Fibroblast of mammary gland (primary cell): ENCODE data around the gene IL12RB2.

Source experiments
- DNase-seq: peaks from one replicate; pipeline ENCODE4 v3.0.0-alpha.2; 2010; ENCODE audit warnings: low read depth
- H3K4me3 ChIP-seq: 2 replicates; pipeline ENCODE4 v1.5.1; 2011; ENCODE audit warnings: low read depth, mild to moderate bottlenecking, low read length, moderate library complexity; ENCODE audit not compliant: control insufficient read depth
- CTCF ChIP-seq: conservative IDR thresholded peaks from 2 replicates; pipeline ENCODE4 v1.5.1; 2011; ENCODE audit warnings: low read depth, low read length, inconsistent platforms; ENCODE audit not compliant: control insufficient read depth, insufficient read depth

IL12RB2 gene

GRCh38 chr1:67382292-67382691, 74.6 kb downstream of the IL12RB2 start:
- H3K4me3 ChIP-seq, result no peak overlapping the region
- TF ChIP-seq CTCF, result no peak
- DNase-seq, result peak; percentile 57

GRCh38 chr1:67383999-67384638, 76.4 kb downstream of the IL12RB2 start:
- DNase-seq, result no peak
- TF ChIP-seq CTCF, result no peak

GRCh38 chr1:67390041-67390887, 82.6 kb downstream of the IL12RB2 start:
- no peak for TF ChIP-seq CTCF
- DNase-seq, result peak; percentile 38
- H3K4me3 ChIP-seq, result no peak overlapping the region

More at GRCh38 chr1:67383999-67384638, 76.4 kb downstream of the IL12RB2 start:
- H3K4me3 ChIP-seq, result no peak overlapping the region

GRCh38 chr1:67393240-67393639, 85.6 kb downstream of the IL12RB2 start:
- no peak for TF ChIP-seq CTCF
- H3K4me3 ChIP-seq, result no peak overlapping the region
- DNase-seq, result no peak

GRCh38 chr1:67393737-67394136, 86.1 kb downstream of the IL12RB2 start:
- TF ChIP-seq CTCF, result no peak
- no peak for DNase-seq
- H3K4me3 ChIP-seq, result no peak overlapping the region

GRCh38 chr1:67394548-67394947, 86.9 kb downstream of the IL12RB2 start:
- TF ChIP-seq CTCF, result no peak
- DNase-seq, result no peak
- H3K4me3 ChIP-seq, result no peak overlapping the region
